Hepatic stellate cell (primary cell): ENCODE data around the gene PCNX3.

Source experiments
- DNase-seq: peaks from one replicate; pipeline ENCODE4 v3.0.0; 2011; ENCODE audit warnings: low spot score

The PCNX3 gene

GRCh38 chr11:65599216-65599954 is 16.2 kb upstream of the PCNX3 start:
- DNase-seq: no peak

- DNase-seq: no peak
Measured at GRCh38 chr11:65599955-65600246, 15.7 kb upstream of the PCNX3 start.

GRCh38 chr11:65604258-65604657 is 11.3 kb upstream of the PCNX3 start:
- DNase-seq: no peak

- peak; percentile 99 for DNase-seq
Measured at GRCh38 chr11:65606876-65607613, 8.5 kb upstream of the PCNX3 start.

GRCh38 chr11:65607614-65608426 is 7.8 kb upstream of the PCNX3 start:
- no peak for DNase-seq

- DNase-seq: no peak
Measured at GRCh38 chr11:65609229-65609628, 6.3 kb upstream of the PCNX3 start.

- DNase-seq: no peak
Measured at GRCh38 chr11:65609665-65610064, 5.9 kb upstream of the PCNX3 start.

- DNase-seq: no peak
Measured at GRCh38 chr11:65610404-65610803, 5.2 kb upstream of the PCNX3 start.

GRCh38 chr11:65611028-65611757 is 4.4 kb upstream of the PCNX3 start:
- DNase-seq: no peak

GRCh38 chr11:65611758-65612603 is 3.6 kb upstream of the PCNX3 start:
- no peak for DNase-seq

- no peak for DNase-seq
Measured at GRCh38 chr11:65612691-65613090, 2.9 kb upstream of the PCNX3 start.

GRCh38 chr11:65613091-65613928 is 2.3 kb upstream of the PCNX3 start:
- DNase-seq: peak; percentile 62

GRCh38 chr11:65615950-65616574 is 486 bp downstream of the PCNX3 start:
- no peak for DNase-seq

GRCh38 chr11:65616575-65617001 is 1.0 kb downstream of the PCNX3 start:
- DNase-seq: no peak

GRCh38 chr11:65617136-65617850 is 1.7 kb downstream of the PCNX3 start:
- DNase-seq: no peak

GRCh38 chr11:65617990-65618751 is 2.6 kb downstream of the PCNX3 start:
- no peak for DNase-seq

GRCh38 chr11:65618763-65619162 is 3.2 kb downstream of the PCNX3 start:
- no peak for DNase-seq

GRCh38 chr11:65619281-65619928 is 3.8 kb downstream of the PCNX3 start:
- no peak for DNase-seq
